NCI-H2196 treated with DMSO at 0.1 percent for 48 hours (cell line): ENCODE measurements around the gene HEXD.
"Not testable (repeated sequence)": the region's sequence is repeated elsewhere in the genome, so short reads cannot be mapped to it uniquely, and the experiment has no call there.

Experiments used
- DNase-seq: peaks from one replicate; lab custom pipeline; 2025; ENCODE audit not compliant: unreplicated experiment; lab: John Stamatoyannopoulos, UW

Gene HEXD

GRCh38 chr17:82382220-82382932 is 35.8 kb upstream of the HEXD start:
- DNase-seq: not testable (repeated sequence)

GRCh38 chr17:82382933-82383255 is 35.3 kb upstream of the HEXD start:
- no peak for DNase-seq

- no peak for DNase-seq
These were observed 34.7 kb upstream of the HEXD start for GRCh38 chr17:82383411-82383810.

GRCh38 chr17:82384051-82384729 is 34.0 kb upstream of the HEXD start:
- no peak for DNase-seq

GRCh38 chr17:82384730-82385481 is 33.2 kb upstream of the HEXD start:
- peak; percentile 95 for DNase-seq

GRCh38 chr17:82385559-82386254 is 32.4 kb upstream of the HEXD start:
- no peak for DNase-seq

GRCh38 chr17:82386255-82386831 is 31.8 kb upstream of the HEXD start:
- no peak for DNase-seq

- no peak for DNase-seq
These were observed 31.1 kb upstream of the HEXD start for GRCh38 chr17:82386881-82387704.

- no peak for DNase-seq
These were observed 30.4 kb upstream of the HEXD start for GRCh38 chr17:82387705-82388106.

GRCh38 chr17:82388223-82388921 is 29.8 kb upstream of the HEXD start:
- DNase-seq: no peak

- DNase-seq: no peak
These were observed 29.2 kb upstream of the HEXD start for GRCh38 chr17:82388922-82389283.

- no peak for DNase-seq
These were observed 28.8 kb upstream of the HEXD start for GRCh38 chr17:82389379-82389778.

GRCh38 chr17:82390015-82390859 is 27.9 kb upstream of the HEXD start:
- no peak for DNase-seq

GRCh38 chr17:82390860-82391435 is 27.2 kb upstream of the HEXD start:
- DNase-seq: no peak

- no peak for DNase-seq
These were observed 26.6 kb upstream of the HEXD start for GRCh38 chr17:82391496-82392066.

- no peak for DNase-seq
These were observed 25.8 kb upstream of the HEXD start for GRCh38 chr17:82392209-82392920.

GRCh38 chr17:82392941-82393340 is 25.2 kb upstream of the HEXD start:
- no peak for DNase-seq

GRCh38 chr17:82394278-82394677 is 23.9 kb upstream of the HEXD start:
- no peak for DNase-seq
